T-cell (primary cell): ENCODE results near the gene IGFBP2. TPM values are rescaled to one million over a fixed set of nuclear protein-coding genes. Genes with fewer than 3 reads are reported as not detected.

Source experiments
- ATAC-seq, 4 experiments: fragments of 200-7000 bp in 3 of 4; fragments of 150-1000 bp in 1 of 4; cut with Tn5 transposase; replicated peaks in 1 of 4; 1 replicate in 3 of 4; 2 replicates in 1 of 4; pipeline ENCODE4 v1.10.0; 2021; ENCODE audit warnings: moderate library complexity in 3 of 4, mild to moderate bottlenecking in 2 of 4, moderate number of reproducible peaks in 1 of 4
- CTCF ChIA-PET, 2 donors: fragments of 300-600 bp; sonication (Branson Sonifier 250); formaldehyde crosslinking; loops; one replicate each; lab custom pipeline; 2022; ENCODE audit warnings: antibody characterized with exemption in 2 of 2; lab: Charles Lee
- POLR2A ChIA-PET, 2 donors: fragments of 300-600 bp; sonication (Branson Sonifier 250); formaldehyde crosslinking; loops; one replicate each; lab custom pipeline; 2022; ENCODE audit warnings: antibody characterized with exemption in 2 of 2; lab: Charles Lee
- DNase-seq, 35 experiments: peaks; one replicate each; pipeline versions ENCODE4 v3.0.0 to v3.0.0-alpha.2; 2013 to 2023
- H3K27ac ChIP-seq: one replicate; pipeline ENCODE4 v1.5.1; 2013; ENCODE audit warnings: low read length
- H3K27me3 ChIP-seq, 2 experiments: replicated peaks in 1 of 2; 1 replicate in 1 of 2; 2 replicates in 1 of 2; pipeline versions ENCODE4 v1.6.1 to v1.7.0; 2013; ENCODE audit warnings: low read length in 1 of 2, mixed read lengths in 1 of 2; ENCODE audit not compliant: control insufficient read depth in 2 of 2, insufficient read depth in 2 of 2; ENCODE audit errors: extremely low read depth in 1 of 2
- H3K36me3 ChIP-seq, 2 donors: 1 replicate in 1 of 2; 2 replicates in 1 of 2; pipeline versions ENCODE4 v1.6.1 to v1.7.0; 2013; ENCODE audit warnings: low read length in 1 of 2; ENCODE audit not compliant: control insufficient read depth in 2 of 2, insufficient read depth in 1 of 2; ENCODE audit errors: extremely low read depth in 1 of 2
- H3K4me1 ChIP-seq, 2 experiments: 1 replicate in 1 of 2; 2 replicates in 1 of 2; pipeline versions ENCODE4 v1.6.1 to v1.7.0; 2013; ENCODE audit warnings: low read length in 2 of 2, mixed read lengths in 1 of 2; ENCODE audit not compliant: insufficient read depth in 2 of 2, control insufficient read depth in 1 of 2; ENCODE audit errors: extremely low read depth in 1 of 2
- H3K4me3 ChIP-seq, 2 donors: 1 replicate in 1 of 2; 2 replicates in 1 of 2; pipeline versions ENCODE4 v1.5.1 to v1.7.0; 2013; ENCODE audit warnings: mild to moderate bottlenecking in 2 of 2, low read length in 1 of 2, moderate library complexity in 1 of 2; ENCODE audit not compliant: control insufficient read depth in 1 of 2; ENCODE audit errors: extremely low read depth in 1 of 2
- H3K9me3 ChIP-seq: 2 replicates; pipeline ENCODE4 v1.7.0; 2013
- H3K27ac Mint-ChIP-seq, 2 donors: one replicate each; pipeline ENCODE4 v1.8.0; 2020 to 2021; ENCODE audit warnings: mild to moderate bottlenecking in 2 of 2, mixed read lengths in 2 of 2
- H3K27me3 Mint-ChIP-seq, 2 donors: one replicate each; pipeline ENCODE4 v1.8.0; 2021 to 2022; ENCODE audit warnings: mixed read lengths in 2 of 2
- H3K36me3 Mint-ChIP-seq: one replicate; pipeline ENCODE4 v1.8.0; 2021; ENCODE audit warnings: mixed read lengths
- H3K4me1 Mint-ChIP-seq, 3 donors: one replicate each; pipeline ENCODE4 v1.8.0; 2020 to 2022; ENCODE audit warnings: mixed read lengths in 3 of 3, mild to moderate bottlenecking in 1 of 3
- H3K4me3 Mint-ChIP-seq, 3 donors: one replicate each; pipeline ENCODE4 v1.8.0; 2020 to 2022; ENCODE audit warnings: mild to moderate bottlenecking in 3 of 3, mixed read lengths in 3 of 3, moderate library complexity in 3 of 3
- H3K9me3 Mint-ChIP-seq, 3 donors: one replicate each; pipeline ENCODE4 v1.8.0; 2020 to 2022; ENCODE audit warnings: mixed read lengths in 3 of 3
- WGBS: methylation state at CpG from one replicate; pipeline ENCODE4 v1.1.5; 2013; ENCODE audit warnings: missing lambda C conversion rate; ENCODE audit not compliant: insufficient coverage; 5-methylcytosine and 5-hydroxymethylcytosine counted together
- total RNA-seq, 35 experiments: library from RNA in 6 of 35; stranded (reverse) in 6 of 35; fragments of 120-200 nt in 1 of 35; gene quantifications; one replicate each; pipeline versions ENCODE4 v1.2.1 to v1.2.4 and lab custom pipeline; 2013 to 2026

IGFBP2 gene
- total RNA-seq, 5 donors from 2014 or later (not counting 1 experiment from before 2014, with no cell fraction given) = 0.46 to 2.1 (median 1.8) TPM; not detected in 2

DNA sequence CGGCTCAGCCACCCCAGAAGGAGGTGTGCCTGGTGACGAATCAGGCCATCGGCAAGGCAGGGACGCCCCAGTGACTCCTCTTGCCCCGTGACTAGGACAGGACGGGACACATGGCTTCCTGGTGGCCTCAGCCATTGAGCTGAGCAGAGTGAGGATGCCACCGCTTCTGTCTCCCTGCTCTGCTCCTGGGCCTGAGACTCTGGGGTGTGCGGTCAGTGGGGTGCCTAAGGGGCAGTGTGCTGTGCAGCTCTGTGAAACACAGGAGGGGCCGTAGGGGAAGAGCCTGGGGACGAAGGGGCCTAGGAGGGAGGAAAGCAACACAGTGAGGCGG is 37.8 kb downstream of the IGFBP2 start:
- CTCF ChIA-PET = interaction anchor here in 1 of 2 donors (0.8 kb wide), 1 partner anchor 11 kb away, joined by 4 read pairs; no protein-coding TSS in a partner anchor
- no peak for DNase-seq

DNA sequence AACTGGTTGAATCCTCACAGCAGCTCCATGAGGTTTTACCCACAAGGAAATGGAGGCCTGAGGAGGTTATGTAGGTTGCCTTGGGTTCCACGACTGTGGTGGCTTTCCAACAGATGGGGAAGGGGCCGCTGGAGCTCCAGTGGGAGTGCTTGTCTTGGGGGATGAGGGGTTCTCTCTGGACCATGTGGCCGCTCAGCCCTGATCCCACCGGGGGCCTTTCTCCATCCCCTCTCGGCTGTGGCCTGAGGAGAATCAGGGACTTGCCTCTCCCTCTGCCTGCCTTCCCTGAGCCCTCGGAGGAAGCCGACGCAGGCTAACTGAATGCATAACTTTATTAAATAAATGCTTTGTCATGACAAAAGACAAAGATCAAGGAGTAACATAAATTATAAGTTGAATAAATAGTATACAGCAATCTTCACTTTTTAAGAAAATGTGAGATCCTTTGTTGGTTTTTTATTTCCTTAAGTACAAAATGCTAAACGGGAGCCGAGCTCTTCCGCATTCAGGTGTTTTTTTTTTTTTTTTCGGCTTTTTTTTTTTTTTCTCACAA is 38.6 kb downstream of the IGFBP2 start:
- no peak for DNase-seq

More for the DNA sequence above, 37.8 kb downstream of the IGFBP2 start:
- Histone ChIP-seq H3K4me3 (no peak overlapping the region), H3K9me3 (no peaks in the 10 kb centered on the region), H3K36me3 (no peaks in the 10 kb centered on the region), H3K27me3 (peaks cover 0 to 23% of the 10 kb centered on the region in 2 experiments), H3K27ac (no peak overlapping the region), H3K4me1 (no peaks in the 10 kb centered on the region)
- no peak for ATAC-seq
- no peaks in the 10 kb centered on the region for H3K9me3 Mint-ChIP-seq
- H3K27ac Mint-ChIP-seq = peak overlapping the region in 1 of 2 donors; percentile 24
- H3K36me3 Mint-ChIP-seq = no peaks in the 10 kb centered on the region
- WGBS = 83% methylated on average over 11 of the region's 11 CpGs
- H3K4me1 Mint-ChIP-seq = no peaks in the 10 kb centered on the region
- peaks cover 21 to 23% of the 10 kb centered on the region in 2 donors for H3K27me3 Mint-ChIP-seq
- no peak overlapping the region for H3K4me3 Mint-ChIP-seq
- POLR2A ChIA-PET = no interaction called here

DNA sequence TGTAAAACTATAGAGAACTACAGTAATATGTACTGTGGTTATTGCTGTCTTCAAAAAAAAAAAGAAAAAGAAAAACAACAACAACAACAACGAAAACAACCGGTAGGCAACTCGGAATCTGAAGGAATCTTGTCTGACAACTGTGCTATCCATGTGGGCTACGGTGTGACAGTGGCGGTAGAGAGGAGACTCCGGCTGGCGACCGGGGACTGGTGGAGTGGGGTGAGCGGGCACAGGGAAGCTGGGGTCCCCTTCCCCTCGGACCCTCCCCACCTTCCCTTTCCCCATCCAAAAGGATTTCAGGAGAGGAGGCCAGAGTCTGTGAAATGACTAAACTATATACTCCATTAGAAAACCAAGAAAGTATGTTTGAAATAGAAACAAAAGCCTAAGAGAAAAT is 39.2 kb downstream of the IGFBP2 start:
- no peak overlapping the region for H3K27ac Mint-ChIP-seq
- Histone ChIP-seq H3K27ac (no peak overlapping the region), H3K9me3 (no peaks in the 10 kb centered on the region), H3K4me3 (no peak overlapping the region), H3K27me3 (peaks cover 0 to 28% of the 10 kb centered on the region in 2 experiments), H3K4me1 (no peaks in the 10 kb centered on the region), H3K36me3 (no peaks in the 10 kb centered on the region)
- DNase-seq (no peak), ATAC-seq (no peak)
- no peaks in the 10 kb centered on the region for H3K36me3 Mint-ChIP-seq
- WGBS = no CpG with 5 or more reads among the region's 10 CpGs
- POLR2A ChIA-PET = interaction anchor here in 1 of 2 donors (0.7 kb wide), 1 partner anchor 76 kb away, joined by 4 read pairs; no protein-coding TSS in a partner anchor
- no peak overlapping the region for H3K4me3 Mint-ChIP-seq
- no peaks in the 10 kb centered on the region for H3K9me3 Mint-ChIP-seq
- no peaks in the 10 kb centered on the region for H3K4me1 Mint-ChIP-seq
- CTCF ChIA-PET = no interaction called here
- H3K27me3 Mint-ChIP-seq = peaks cover 21 to 26% of the 10 kb centered on the region in 2 donors

More for the DNA sequence above, 38.6 kb downstream of the IGFBP2 start:
- Mint-ChIP-seq H3K27ac (no peak overlapping the region), H3K9me3 (no peaks in the 10 kb centered on the region), H3K4me3 (no peak overlapping the region), H3K4me1 (no peaks in the 10 kb centered on the region), H3K27me3 (peaks cover 21 to 26% of the 10 kb centered on the region in 2 donors), H3K36me3 (no peaks in the 10 kb centered on the region)
- Histone ChIP-seq H3K4me3 (no peak overlapping the region), H3K36me3 (no peaks in the 10 kb centered on the region), H3K9me3 (no peaks in the 10 kb centered on the region), H3K4me1 (no peaks in the 10 kb centered on the region), H3K27me3 (peaks cover 0 to 28% of the 10 kb centered on the region in 2 experiments), H3K27ac (no peak overlapping the region)
- WGBS = 100% methylated on average over 1 of the region's 12 CpGs
- no peak for ATAC-seq
- ChIA-PET POLR2A (interaction anchor here (0.7 kb wide), 2 partner anchors 75 to 102 kb away, joined by 3 to 4 read pairs; no protein-coding TSS in a partner anchor), CTCF (interaction anchor here (0.6 to 0.7 kb wide), 4 partner anchors 7 to 1050 kb away, joined by 3 to 8 read pairs (median 3); no protein-coding TSS in a partner anchor)

DNA sequence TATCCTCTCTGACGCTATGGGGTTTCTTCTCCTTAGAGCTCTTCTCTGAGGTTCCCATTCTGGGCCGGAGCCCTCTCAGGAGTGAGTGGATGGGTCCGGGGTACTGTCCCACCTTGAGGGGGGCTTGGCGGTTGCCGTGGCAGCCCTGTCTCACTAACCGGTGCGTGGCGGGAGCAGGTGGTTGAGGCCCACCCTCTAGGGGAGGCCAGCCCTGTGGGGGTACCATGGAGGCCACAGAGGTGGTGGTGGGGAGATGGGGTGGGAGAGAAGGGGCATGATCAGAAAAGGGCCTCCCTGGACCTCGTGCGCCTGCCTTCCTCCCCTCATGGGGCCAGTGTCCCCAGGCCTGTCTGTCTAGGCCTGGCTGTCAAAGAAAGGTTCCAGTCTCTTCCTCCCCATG is 39.8 kb downstream of the IGFBP2 start:
- no peaks in the 10 kb centered on the region for H3K36me3 ChIP-seq
- POLR2A ChIA-PET = no interaction called here
- Mint-ChIP-seq H3K27ac (no peak overlapping the region), H3K4me3 (no peak overlapping the region), H3K9me3 (no peaks in the 10 kb centered on the region), H3K36me3 (no peaks in the 10 kb centered on the region), H3K4me1 (no peaks in the 10 kb centered on the region), H3K27me3 (peaks cover 21 to 26% of the 10 kb centered on the region in 2 donors)
- no peaks in the 10 kb centered on the region for H3K9me3 ChIP-seq
- no peak overlapping the region for H3K27ac ChIP-seq
- H3K4me3 ChIP-seq = no peak overlapping the region
- no peak for DNase-seq
- no peaks in the 10 kb centered on the region for H3K4me1 ChIP-seq
- CTCF ChIA-PET = no interaction called here
- WGBS = 98% methylated on average over 6 of the region's 10 CpGs
- no peak for ATAC-seq
- peaks cover 0 to 28% of the 10 kb centered on the region in 2 experiments for H3K27me3 ChIP-seq

DNA sequence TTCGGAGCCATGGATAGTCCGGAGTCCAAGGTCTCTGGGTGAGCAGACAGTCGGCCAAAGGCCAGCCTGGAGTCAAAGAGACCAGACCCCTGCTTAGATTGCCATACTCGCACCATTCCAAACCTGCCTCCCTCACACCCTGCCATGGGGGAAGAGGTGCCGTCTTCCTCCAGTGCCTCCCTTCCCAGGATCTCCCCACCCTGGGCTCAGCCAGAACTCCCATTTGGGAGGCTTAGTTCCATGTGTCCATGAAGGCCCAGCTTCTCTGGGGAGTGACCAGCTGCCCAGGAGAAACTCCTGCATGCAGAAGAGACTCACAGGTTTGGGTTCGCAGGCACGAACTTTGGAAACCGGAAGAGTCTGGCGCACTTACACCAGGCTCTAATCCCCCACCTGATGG is 40.4 kb downstream of the IGFBP2 start:
- 80% methylated on average over 2 of the region's 9 CpGs for WGBS
- no peaks in the 10 kb centered on the region for H3K9me3 ChIP-seq
- DNase-seq (no peak), ATAC-seq (no peak)
- no peaks in the 10 kb centered on the region for H3K36me3 Mint-ChIP-seq
- no peak overlapping the region for H3K4me3 ChIP-seq
- peaks cover 17 to 26% of the 10 kb centered on the region in 2 donors for H3K27me3 Mint-ChIP-seq
- H3K27ac Mint-ChIP-seq = no peak overlapping the region
- no peaks in the 10 kb centered on the region for H3K9me3 Mint-ChIP-seq
- no peaks in the 10 kb centered on the region for H3K4me1 Mint-ChIP-seq
- H3K27ac ChIP-seq = no peak overlapping the region
- no peak overlapping the region for H3K4me3 Mint-ChIP-seq
- ChIA-PET CTCF (interaction anchor here in 1 of 2 donors (0.6 kb wide), 1 partner anchor 32 kb away, joined by 5 read pairs; no protein-coding TSS in a partner anchor), POLR2A (no interaction called here)
- no peaks in the 10 kb centered on the region for H3K36me3 ChIP-seq
- peaks cover 0 to 30% of the 10 kb centered on the region in 2 experiments for H3K27me3 ChIP-seq
- H3K4me1 ChIP-seq = no peaks in the 10 kb centered on the region

DNA sequence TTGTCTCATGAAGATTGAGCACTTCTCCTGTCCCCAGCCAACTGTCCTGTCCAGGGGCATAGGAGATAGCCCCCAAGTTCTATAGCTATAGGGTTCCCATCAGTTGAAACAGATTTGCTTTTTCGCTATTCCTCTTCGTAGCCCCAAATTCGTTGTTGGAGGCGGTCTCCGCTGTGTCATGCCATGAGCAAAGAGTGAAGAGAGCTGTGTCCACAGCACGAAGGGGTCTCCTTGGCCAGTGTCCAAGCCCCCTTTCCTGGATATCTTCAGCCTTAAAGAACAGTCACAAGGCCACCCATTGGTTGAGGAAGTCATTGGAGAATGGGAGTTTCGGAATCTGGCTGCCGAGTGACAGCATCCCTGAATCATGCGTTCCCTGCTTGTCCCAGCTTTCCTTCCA is 41.2 kb downstream of the IGFBP2 start:
- Histone ChIP-seq H3K27ac (no peak overlapping the region), H3K9me3 (no peaks in the 10 kb centered on the region), H3K4me1 (no peaks in the 10 kb centered on the region), H3K36me3 (no peaks in the 10 kb centered on the region), H3K4me3 (no peak overlapping the region), H3K27me3 (peaks cover 0 to 32% of the 10 kb centered on the region in 2 experiments)
- Mint-ChIP-seq H3K9me3 (no peaks in the 10 kb centered on the region), H3K4me3 (no peak overlapping the region), H3K36me3 (no peaks in the 10 kb centered on the region), H3K27me3 (peaks cover 19 to 26% of the 10 kb centered on the region in 2 donors), H3K4me1 (no peaks in the 10 kb centered on the region), H3K27ac (no peak overlapping the region)
- 95% methylated on average over 5 of the region's 9 CpGs for WGBS
- ChIA-PET CTCF (interaction anchor here in 1 of 2 donors (0.6 to 1.0 kb wide), 4 partner anchors 8 to 1039 kb away, joined by 3 to 13 read pairs (median 4); no protein-coding TSS in a partner anchor), POLR2A (no interaction called here)
- no peak for DNase-seq
- no peak for ATAC-seq
